HG02973 (cell line): ENCODE data around the gene MCTP1.
"Not testable (repeated sequence)": the region's sequence is repeated elsewhere in the genome, so short reads cannot be mapped to it uniquely, and the experiment has no call there.

ENCODE experiments used
- ATAC-seq: cut with Tn5 transposase; IDR thresholded peaks from one replicate; pipeline ENCODE4 v1.9.1; 2021; ENCODE audit warnings: moderate library complexity; ENCODE audit not compliant: unreplicated experiment

The MCTP1 gene

DNA sequence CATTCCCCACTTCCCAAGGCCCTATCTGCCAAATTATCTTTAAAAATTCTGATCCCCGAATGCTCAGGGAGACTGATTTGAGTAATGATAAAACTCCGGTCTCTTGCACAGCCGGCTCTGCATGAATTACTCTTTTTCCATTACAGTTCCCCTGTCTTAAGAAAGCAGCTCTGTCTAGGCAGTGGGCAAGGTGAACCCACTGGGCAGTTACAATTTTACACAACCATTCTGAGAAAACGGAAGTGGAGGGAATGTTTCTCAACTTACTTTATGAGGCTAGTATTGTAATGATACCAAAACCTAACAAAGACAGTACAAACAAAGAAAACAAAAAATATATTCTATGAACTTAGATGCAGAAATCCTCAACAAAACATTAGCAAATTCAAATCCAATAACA lies 100.0 kb downstream of the MCTP1 start:
- no peak for ATAC-seq

- ATAC-seq, result no peak
Observed at GRCh38 chr5:95181644-95182043, 103.2 kb downstream of the MCTP1 start.

DNA sequence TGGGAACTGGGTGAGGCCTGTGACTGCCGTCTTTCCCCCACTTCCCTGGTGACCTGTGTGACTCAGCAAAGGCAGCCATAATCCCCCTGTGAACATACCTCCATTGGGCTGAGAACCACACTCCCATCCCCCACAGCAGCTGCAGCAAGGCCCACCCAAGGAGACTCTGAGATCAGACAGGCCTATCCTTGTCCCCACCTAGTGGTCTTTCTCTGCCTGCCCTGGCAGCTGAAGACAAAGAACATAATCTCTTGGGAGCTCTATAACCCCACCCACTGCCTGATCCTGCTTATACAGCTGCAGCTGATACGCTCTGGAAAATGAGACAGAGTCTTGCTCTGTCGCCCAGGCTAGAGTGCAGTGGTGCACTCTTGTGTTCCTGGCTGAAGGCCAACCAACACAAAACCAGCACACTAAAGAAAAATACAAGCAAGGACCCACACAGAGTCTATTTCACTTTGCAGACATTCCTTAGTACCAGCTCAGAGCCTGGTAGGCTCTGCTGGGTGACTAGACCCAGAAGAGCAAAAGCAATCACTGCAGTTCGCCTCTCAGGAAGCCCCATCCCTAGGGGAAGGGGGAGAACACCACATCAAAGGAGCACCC lies 106.7 kb downstream of the MCTP1 start:
- no peak for ATAC-seq

DNA sequence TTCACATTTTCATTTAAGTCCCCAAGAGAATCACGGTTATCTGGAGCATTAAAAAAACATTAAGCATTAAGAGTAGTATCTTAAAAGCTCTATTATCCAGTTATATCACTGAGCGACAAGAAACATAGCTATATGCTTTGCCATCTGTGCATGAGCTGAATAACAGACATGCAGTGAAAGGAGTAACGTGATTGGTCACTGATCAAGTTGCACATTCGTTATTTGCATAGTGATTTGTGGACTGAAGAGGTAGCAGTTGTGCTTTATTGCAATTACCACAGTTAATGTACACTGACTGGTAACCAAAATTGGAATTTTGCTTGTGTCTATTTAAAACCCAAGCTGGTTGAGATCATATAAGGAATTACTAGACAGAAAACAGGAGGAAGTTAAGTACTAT lies 107.4 kb downstream of the MCTP1 start:
- ATAC-seq, result no peak

DNA sequence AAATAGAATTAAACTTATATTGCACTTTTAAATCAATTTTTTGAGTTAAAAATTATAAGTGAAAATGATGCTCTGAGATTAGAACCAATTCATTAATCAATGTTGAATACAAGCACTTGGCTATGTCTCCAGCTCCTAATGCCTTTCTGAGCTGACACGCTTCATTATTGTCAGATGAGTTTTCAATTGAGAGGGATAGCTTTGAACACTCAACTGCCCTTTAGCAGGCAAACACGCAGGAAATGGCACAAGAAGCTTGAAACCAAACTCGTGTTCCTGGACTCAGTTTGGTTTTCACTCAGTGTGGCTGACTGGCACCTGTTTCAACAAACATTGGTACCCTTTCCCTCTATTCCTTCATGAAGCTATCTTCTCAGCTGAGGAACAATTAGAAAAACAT lies 109.8 kb downstream of the MCTP1 start:
- ATAC-seq, result no peak

GRCh38 chr5:95172659-95173058 lies 112.2 kb downstream of the MCTP1 start:
- no peak for ATAC-seq

DNA sequence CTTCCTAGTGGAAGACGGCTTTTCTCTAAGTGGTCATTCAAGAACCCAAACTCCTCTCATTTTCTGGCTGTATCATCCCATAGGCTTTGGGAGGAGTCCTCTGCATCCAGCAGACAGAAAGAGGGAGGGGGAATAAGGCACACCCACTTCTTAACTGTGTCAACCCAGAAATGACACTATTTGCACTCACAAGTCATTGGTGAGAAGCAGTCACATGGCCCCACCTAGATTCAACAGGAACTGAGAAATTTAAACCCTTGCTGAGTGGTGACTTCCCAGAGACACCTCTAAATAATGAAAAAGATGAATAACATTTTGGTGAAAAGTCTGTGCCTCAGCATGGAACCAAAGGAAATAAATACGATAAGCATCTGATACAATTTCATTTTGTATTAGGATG lies 120.0 kb downstream of the MCTP1 start:
- ATAC-seq, result no peak

DNA sequence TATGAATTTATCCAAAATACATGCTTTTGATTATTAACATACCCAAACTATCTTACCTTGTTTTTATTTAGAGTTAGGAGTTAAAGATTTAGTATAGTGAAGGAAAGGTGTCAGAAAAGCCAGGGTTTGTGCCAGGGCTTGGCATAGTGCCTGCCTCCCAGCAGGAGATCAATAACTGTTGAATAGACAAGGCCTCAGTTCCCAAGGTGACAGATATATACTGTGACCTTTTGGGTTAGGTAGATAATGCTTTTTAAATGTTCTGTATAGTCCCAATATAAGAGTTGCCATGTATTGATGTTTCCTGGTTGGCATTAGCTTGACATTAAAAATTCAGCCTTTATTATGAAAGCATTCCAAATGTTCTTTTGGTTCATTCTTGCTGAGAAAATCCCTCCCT lies 121.8 kb downstream of the MCTP1 start:
- no peak for ATAC-seq

GRCh38 chr5:95162231-95162992 lies 122.5 kb downstream of the MCTP1 start:
- no peak for ATAC-seq

GRCh38 chr5:95159603-95160002 lies 125.3 kb downstream of the MCTP1 start:
- ATAC-seq, result no peak

GRCh38 chr5:95155888-95156287 lies 129.0 kb downstream of the MCTP1 start:
- no peak for ATAC-seq

DNA sequence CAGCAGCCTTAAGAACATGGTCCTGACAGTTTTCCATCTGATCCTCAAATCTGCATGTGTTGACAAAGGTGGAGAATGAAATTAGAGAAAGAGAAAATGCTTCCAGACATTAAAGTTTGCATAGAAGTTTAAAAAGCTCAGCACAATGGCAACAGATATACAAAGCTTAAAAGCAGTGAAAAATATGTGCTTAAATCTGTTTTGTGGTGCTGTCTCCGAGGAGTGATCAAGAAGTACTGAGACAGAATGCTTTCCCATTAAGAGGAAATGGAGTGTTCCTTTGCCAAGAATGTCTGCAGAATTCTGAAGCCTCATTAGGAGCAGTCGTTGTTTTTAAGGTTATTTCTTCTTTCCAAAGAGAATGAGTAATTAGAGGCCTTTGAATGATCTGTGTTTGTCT lies 131.4 kb downstream of the MCTP1 start:
- ATAC-seq, result no peak

GRCh38 chr5:95152535-95152934 lies 132.4 kb downstream of the MCTP1 start:
- no peak for ATAC-seq

- no peak for ATAC-seq
Observed at GRCh38 chr5:95152131-95152530, 132.8 kb downstream of the MCTP1 start.

DNA sequence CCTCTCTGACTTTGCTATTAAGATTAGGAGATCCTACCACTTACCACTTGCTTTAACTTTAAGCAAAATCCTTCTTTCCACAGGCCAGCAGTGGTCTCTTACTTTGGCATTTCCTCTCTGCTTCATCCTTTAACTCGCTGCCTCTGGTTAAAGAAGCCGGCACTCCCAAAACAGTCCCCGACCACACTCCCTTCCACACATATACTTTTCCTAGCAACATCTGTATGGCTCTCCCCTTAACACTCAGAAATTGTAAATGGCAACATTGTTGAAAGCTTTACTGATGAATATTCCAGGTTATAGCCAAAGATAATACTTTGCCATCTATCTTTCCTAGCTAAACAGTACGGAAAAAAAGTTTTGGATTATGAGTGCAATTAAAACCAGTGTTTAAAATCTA lies 133.2 kb downstream of the MCTP1 start:
- no peak for ATAC-seq

DNA sequence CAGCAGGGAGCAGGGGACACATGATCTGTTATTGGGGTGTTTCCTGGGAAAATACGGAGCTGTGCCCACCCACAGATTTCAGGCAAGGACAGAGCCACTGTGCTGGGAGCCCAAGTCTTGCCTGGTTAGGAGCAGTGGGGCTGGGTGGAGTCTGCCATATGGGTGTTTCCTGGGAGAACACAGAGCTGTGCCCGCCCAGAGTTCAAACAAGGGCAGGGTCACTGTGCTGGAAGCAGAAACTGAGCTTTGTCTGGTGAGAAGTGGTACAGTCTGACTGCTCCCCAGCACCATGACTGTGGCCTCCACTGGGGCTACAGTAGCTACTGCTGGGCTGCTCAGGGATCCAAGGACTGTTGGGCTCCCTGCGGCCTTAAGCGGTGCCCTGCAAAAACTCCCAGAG lies 135.5 kb downstream of the MCTP1 start:
- ATAC-seq, result no peak

GRCh38 chr5:95148453-95148852 lies 136.4 kb downstream of the MCTP1 start:
- ATAC-seq, result no peak

DNA sequence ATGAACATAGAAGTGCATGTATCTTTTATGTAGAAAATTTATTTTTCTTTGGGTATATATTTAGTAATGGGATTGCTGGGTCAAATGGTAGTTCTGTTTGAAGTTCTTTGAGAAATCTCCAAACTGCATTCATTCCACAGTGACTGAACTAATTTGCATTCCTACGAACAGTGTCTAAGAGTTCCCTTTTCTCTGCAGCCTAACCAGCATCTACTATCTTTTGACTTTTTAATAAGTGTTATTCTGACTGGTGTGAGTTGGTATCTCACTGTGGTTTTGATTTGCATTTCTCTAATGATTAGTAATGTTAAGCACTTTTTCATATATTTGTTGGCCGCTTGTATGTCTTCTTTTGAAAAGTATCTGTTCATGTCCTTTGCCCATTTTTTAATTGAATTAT lies 141.0 kb downstream of the MCTP1 start:
- ATAC-seq, result not testable (repeated sequence)

- no peak for ATAC-seq
Observed at GRCh38 chr5:95142145-95142544, 142.7 kb downstream of the MCTP1 start.

DNA sequence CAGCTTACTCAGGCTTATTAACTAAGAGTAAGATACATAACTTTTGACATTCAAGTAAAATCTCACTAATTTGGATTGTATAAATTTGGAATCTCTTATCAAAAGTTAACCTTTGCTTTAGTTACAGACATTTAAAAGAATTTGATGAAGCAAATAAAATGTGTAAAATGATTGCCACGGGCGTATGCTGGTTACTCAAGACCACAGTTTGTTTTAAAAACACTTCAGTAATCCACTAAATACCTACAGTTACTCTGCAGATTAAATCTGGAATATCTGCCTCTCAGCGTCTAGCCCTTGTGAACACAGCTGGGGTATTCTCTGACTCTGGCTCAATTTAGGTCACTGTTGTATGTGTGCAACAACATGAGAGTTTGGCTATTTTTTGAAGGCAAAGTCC lies 143.8 kb downstream of the MCTP1 start:
- ATAC-seq, result no peak

GRCh38 chr5:95134326-95134725 lies 150.6 kb downstream of the MCTP1 start:
- no peak for ATAC-seq

DNA sequence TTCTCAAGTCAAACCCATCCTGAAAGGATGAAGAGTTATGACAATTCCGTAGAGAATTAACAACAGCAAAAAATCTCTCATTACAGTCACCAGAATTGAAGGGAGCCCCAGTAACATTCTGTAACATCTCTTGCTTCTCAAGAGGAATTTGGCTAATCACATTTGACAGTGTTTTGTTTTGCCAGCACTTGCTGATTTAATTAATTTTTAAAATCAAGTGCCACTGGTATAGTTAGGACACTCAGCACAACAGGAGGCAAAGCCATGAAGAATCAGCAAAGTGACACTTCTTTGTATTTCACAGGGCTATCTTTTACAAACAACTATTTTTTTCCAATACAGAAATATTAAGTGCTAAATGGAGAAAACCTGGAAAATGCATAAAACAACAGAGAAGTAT lies 152.8 kb downstream of the MCTP1 start:
- no peak for ATAC-seq

DNA sequence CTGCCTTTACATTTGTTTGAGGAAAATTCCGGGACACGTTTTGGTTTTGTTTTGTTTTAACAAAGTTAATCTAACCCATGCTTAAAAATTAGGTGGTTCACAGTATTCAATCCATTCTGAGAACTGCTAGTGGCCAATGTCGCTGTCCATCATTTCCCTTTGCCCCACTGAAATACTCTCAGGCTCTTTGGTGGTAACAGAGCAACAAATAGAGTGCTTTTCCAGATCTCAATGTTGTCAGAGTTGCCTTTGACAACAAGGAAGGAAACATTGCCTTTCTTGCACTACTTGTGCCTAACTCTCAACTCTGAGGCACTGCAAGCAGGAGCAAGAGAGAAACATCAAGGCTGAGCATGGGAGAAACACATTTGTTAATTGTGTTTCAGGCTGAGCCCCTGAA lies 154.0 kb downstream of the MCTP1 start:
- no peak for ATAC-seq
